GM12878 (cell line): ENCODE measurements around the gene RAPSN. TPM values are rescaled to one million over a fixed set of nuclear protein-coding genes. Genes with fewer than 3 reads are reported as not detected.

Experiments used
- ATAC-seq: fragments of 200-7000 bp; cut with Tn5 transposase; 3 replicates; pipeline ENCODE4 v1.9.1; 2020; ENCODE audit warnings: mild to moderate bottlenecking, moderate library complexity
- BruUV-seq: library from RNA; stranded (reverse); fragments of 400-500 nt; replicated peaks from 2 replicates; lab custom pipeline; 2021; lab: Mats Ljungman, UMichigan
- CTCF ChIA-PET: fragments of 300-600 bp; sonication (Branson Sonifier 250); formaldehyde crosslinking; extraction: SDS; loops from one replicate; lab custom pipeline; 2021; ENCODE audit warnings: inconsistent platforms; lab: Yijun Ruan, JAX
- POLR2A ChIA-PET: fragments of 350-600 bp; formaldehyde crosslinking; extraction: SDS; loops from one replicate; lab custom pipeline; 2021; ENCODE audit warnings: inconsistent platforms; lab: Charles Lee
- RAD21 ChIA-PET: fragments of 300-600 bp; sonication (Branson Sonifier 250); formaldehyde crosslinking; loops from one replicate; lab custom pipeline; 2023; ENCODE audit warnings: antibody characterized with exemption; ENCODE audit not compliant: unreplicated experiment; lab: Charles Lee
- SMC1A ChIA-PET: fragments of 300-600 bp; sonication (Branson Sonifier 250); formaldehyde crosslinking; loops from one replicate; lab custom pipeline; 2023; ENCODE audit not compliant: unreplicated experiment, uncharacterized antibody; lab: Charles Lee
- DNase-seq: peaks from one replicate; pipeline ENCODE4 v3.0.0-alpha.2; 2011; ENCODE audit warnings: low read depth, low spot score
- FAIRE-seq: peaks from 3 replicates; lab custom pipeline; 2011; peaks lifted over from hg19 to GRCh38; lab: Jason Lieb, UNC
- H2AFZ ChIP-seq: 2 replicates; pipeline ENCODE4 v1.6.0; 2011; ENCODE audit warnings: low read depth, low read length, control low read depth; ENCODE audit not compliant: control insufficient read depth
- H3K27ac ChIP-seq: 2 replicates; pipeline ENCODE4 v1.5.1; 2011; ENCODE audit warnings: control low read depth; ENCODE audit not compliant: control insufficient read depth, insufficient read depth
- H3K27me3 ChIP-seq, 2 experiments: replicated peaks in 1 of 2; 2 replicates each; pipeline versions ENCODE4 v1.6.0 to v1.6.1; 2011; ENCODE audit warnings: low read length in 1 of 2; ENCODE audit not compliant: control insufficient read depth in 2 of 2, insufficient read depth in 2 of 2
- H3K36me3 ChIP-seq, 2 experiments: 2 replicates each; pipeline ENCODE4 v1.5.1; 2011; ENCODE audit warnings: low read length in 1 of 2; ENCODE audit not compliant: control insufficient read depth in 2 of 2, insufficient read depth in 2 of 2
- H3K4me1 ChIP-seq: 2 replicates; pipeline ENCODE4 v1.6.1; 2011; ENCODE audit warnings: mild to moderate bottlenecking, low read length, moderate library complexity, mixed read lengths; ENCODE audit not compliant: control insufficient read depth, insufficient read depth
- H3K4me2 ChIP-seq: 2 replicates; pipeline ENCODE4 v1.6.0; 2011; ENCODE audit warnings: control low read depth; ENCODE audit not compliant: control insufficient read depth, insufficient read depth
- H3K4me3 ChIP-seq: fragments of 200-600 bp; sonication (generic); 2 replicates; pipeline ENCODE4 v1.5.1; 2016
- H3K79me2 ChIP-seq: 2 replicates; pipeline ENCODE4 v1.6.0; 2011; ENCODE audit warnings: low read length; ENCODE audit not compliant: control insufficient read depth, insufficient read depth
- H3K9ac ChIP-seq: 2 replicates; pipeline ENCODE4 v1.8.0; 2011; ENCODE audit warnings: low read length, control low read depth, mixed read lengths; ENCODE audit not compliant: control insufficient read depth, insufficient read depth
- H3K9me3 ChIP-seq: replicated peaks from 3 replicates; pipeline ENCODE4 v1.5.1; 2011; ENCODE audit warnings: mild to moderate bottlenecking, low read length; ENCODE audit not compliant: control insufficient read depth, insufficient read depth
- H4K20me1 ChIP-seq: 2 replicates; pipeline ENCODE4 v1.6.0; 2011; ENCODE audit not compliant: control insufficient read depth, insufficient read depth
- BCL11A ChIP-seq: IDR thresholded peaks from 2 replicates; pipeline ENCODE4 v1.6.1; 2011; ENCODE audit warnings: low read depth, low read length
- EZH2 ChIP-seq: IDR thresholded peaks from 2 replicates; pipeline ENCODE4 v1.6.1; 2012; ENCODE audit warnings: low read depth, mild to moderate bottlenecking, control low read depth, inconsistent platforms, low read length, borderline replicate concordance; ENCODE audit not compliant: control insufficient read depth
- RCOR1 ChIP-seq: conservative IDR thresholded peaks from 2 replicates; pipeline ENCODE4 v1.6.1; 2012; ENCODE audit warnings: low read depth, low read length, improper control_type of control experiment
- SREBF1 ChIP-seq: IDR thresholded peaks from 2 replicates; pipeline ENCODE4 v1.6.1; 2012; ENCODE audit warnings: mild to moderate bottlenecking, low read length
- SUPT20H ChIP-seq: IDR thresholded peaks from 2 replicates; pipeline ENCODE4 v1.6.1; 2011; ENCODE audit warnings: low read depth, mild to moderate bottlenecking, low read length, moderate library complexity, borderline replicate concordance; ENCODE audit not compliant: control insufficient read depth
- TARDBP ChIP-seq: IDR thresholded peaks from 2 replicates; pipeline ENCODE4 v1.6.1; 2016; ENCODE audit warnings: borderline replicate concordance
- WGBS: methylation state at CpG from one replicate; pipeline ENCODE4 v1.1.6; 2016; ENCODE audit warnings: low lambda C conversion rate; ENCODE audit not compliant: insufficient replicate concordance, insufficient coverage; ENCODE audit errors: missing lambda C conversion rate; 5-methylcytosine and 5-hydroxymethylcytosine counted together
- in situ Hi-C: fragments of 300-500 bp; cut with MboI; formaldehyde crosslinking; loops from 9 replicates; pipeline ENCODE4 v1.14.3; 2018; ENCODE audit warnings: mixed read lengths
- intact Hi-C: fragments of 100-400 bp; cut with micrococcal nuclease; formaldehyde crosslinking; loops from one replicate; pipeline ENCODE4 v1.14.2; 2022; ENCODE audit not compliant: unreplicated experiment
- polyA plus RNA-seq, 11 experiments: library from polyadenylated mRNA; depleted of rRNA in 4 of 11; unstranded in 6 of 11; stranded (reverse) in 5 of 11; fragments of >200 nt; fragmentation: Nextera tagmentation in 4 of 11; fragmentation: Illumina TruSeq in 1 of 11; extraction: Ambion mirVana in 4 of 11; extraction: Trizol in 1 of 11; gene quantifications; 1 replicate in 1 of 11; 2 replicates in 10 of 11; pipeline versions ENCODE4 v1.2.1 to v1.2.3, GENCODE V29; 2011 to 2016; ENCODE audit warnings: inconsistent platforms in 2 of 11, missing spikeins in 2 of 11, low read depth in 1 of 11
- total RNA-seq, 4 experiments: library from RNA; depleted of rRNA in 3 of 4; stranded (reverse); fragments of >200 nt in 3 of 4; fragmentation: Illumina TruSeq in 1 of 4; extraction: Trizol in 1 of 4; gene quantifications; 2 replicates each; pipeline versions ENCODE4 v1.2.1 to v1.2.3, GENCODE V29; 2013 to 2021
- TF ChIP-seq, protein P1 (sequence below): IDR thresholded peaks from 2 replicates; pipeline ENCODE4 v1.6.1; 2012; ENCODE audit warnings: mild to moderate bottlenecking, low read depth, low read length
- TF ChIP-seq, protein P2 (sequence below): fragments of 450-650 bp; IDR thresholded peaks from 2 replicates; pipeline ENCODE4 v1.6.1; 2016; ENCODE audit warnings: mild to moderate bottlenecking, moderate library complexity, borderline replicate concordance

Gene RAPSN
- total and polyA plus RNA-seq, 10 of the 15 experiments (the other 5 are each of a cell fraction or from before 2014, with no cell fraction given), result 0.08 to 0.23 (median 0.14) TPM; not detected in 6

DNA sequence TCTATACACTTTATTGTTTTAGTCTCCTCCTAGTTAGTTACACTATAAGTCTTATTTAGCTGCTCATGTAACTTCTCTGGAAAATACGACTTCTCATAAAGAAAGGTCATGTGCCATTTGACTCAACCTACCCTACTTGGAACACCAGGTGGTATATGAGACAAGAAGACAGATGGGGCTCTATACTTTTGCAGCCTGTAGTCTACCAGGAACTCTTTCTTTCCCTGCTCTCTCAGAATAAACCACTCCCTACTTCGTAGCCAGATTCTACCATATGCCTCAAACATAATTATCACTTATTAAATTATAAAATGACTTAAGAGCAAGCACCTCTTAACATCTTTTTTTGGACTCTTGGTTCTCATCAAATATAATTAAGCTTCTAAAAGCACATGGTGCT lies 38.5 kb upstream of the RAPSN start:
- Histone ChIP-seq H3K9me3 (no peaks in the 10 kb centered on the region), H2AFZ (no peak overlapping the region), H3K4me1 (no peaks in the 10 kb centered on the region), H3K36me3 (peaks cover 10 to 32% of the 10 kb centered on the region in 2 experiments), H3K27ac (no peak overlapping the region), H3K79me2 (peaks cover 5% of the 10 kb centered on the region), H3K4me3 (no peak overlapping the region), H4K20me1 (no peaks in the 10 kb centered on the region), H3K9ac (no peak overlapping the region), H3K4me2 (no peak overlapping the region), H3K27me3 (no peaks in the 10 kb centered on the region)
- in situ Hi-C loops, result no loop called here
- no TSS peak for BruUV-seq
- FAIRE-seq (no peak), DNase-seq (no peak), ATAC-seq (no peak)
- TF ChIP-seq RCOR1 (no peak), EZH2 (no peak), BCL11A (no peak), SUPT20H (no peak), TARDBP (no peak), SREBF1 (no peak)
- TF ChIP-seq, protein P1, sequence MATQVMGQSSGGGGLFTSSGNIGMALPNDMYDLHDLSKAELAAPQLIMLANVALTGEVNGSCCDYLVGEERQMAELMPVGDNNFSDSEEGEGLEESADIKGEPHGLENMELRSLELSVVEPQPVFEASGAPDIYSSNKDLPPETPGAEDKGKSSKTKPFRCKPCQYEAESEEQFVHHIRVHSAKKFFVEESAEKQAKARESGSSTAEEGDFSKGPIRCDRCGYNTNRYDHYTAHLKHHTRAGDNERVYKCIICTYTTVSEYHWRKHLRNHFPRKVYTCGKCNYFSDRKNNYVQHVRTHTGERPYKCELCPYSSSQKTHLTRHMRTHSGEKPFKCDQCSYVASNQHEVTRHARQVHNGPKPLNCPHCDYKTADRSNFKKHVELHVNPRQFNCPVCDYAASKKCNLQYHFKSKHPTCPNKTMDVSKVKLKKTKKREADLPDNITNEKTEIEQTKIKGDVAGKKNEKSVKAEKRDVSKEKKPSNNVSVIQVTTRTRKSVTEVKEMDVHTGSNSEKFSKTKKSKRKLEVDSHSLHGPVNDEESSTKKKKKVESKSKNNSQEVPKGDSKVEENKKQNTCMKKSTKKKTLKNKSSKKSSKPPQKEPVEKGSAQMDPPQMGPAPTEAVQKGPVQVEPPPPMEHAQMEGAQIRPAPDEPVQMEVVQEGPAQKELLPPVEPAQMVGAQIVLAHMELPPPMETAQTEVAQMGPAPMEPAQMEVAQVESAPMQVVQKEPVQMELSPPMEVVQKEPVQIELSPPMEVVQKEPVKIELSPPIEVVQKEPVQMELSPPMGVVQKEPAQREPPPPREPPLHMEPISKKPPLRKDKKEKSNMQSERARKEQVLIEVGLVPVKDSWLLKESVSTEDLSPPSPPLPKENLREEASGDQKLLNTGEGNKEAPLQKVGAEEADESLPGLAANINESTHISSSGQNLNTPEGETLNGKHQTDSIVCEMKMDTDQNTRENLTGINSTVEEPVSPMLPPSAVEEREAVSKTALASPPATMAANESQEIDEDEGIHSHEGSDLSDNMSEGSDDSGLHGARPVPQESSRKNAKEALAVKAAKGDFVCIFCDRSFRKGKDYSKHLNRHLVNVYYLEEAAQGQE, result no peak
- TF ChIP-seq, protein P2, sequence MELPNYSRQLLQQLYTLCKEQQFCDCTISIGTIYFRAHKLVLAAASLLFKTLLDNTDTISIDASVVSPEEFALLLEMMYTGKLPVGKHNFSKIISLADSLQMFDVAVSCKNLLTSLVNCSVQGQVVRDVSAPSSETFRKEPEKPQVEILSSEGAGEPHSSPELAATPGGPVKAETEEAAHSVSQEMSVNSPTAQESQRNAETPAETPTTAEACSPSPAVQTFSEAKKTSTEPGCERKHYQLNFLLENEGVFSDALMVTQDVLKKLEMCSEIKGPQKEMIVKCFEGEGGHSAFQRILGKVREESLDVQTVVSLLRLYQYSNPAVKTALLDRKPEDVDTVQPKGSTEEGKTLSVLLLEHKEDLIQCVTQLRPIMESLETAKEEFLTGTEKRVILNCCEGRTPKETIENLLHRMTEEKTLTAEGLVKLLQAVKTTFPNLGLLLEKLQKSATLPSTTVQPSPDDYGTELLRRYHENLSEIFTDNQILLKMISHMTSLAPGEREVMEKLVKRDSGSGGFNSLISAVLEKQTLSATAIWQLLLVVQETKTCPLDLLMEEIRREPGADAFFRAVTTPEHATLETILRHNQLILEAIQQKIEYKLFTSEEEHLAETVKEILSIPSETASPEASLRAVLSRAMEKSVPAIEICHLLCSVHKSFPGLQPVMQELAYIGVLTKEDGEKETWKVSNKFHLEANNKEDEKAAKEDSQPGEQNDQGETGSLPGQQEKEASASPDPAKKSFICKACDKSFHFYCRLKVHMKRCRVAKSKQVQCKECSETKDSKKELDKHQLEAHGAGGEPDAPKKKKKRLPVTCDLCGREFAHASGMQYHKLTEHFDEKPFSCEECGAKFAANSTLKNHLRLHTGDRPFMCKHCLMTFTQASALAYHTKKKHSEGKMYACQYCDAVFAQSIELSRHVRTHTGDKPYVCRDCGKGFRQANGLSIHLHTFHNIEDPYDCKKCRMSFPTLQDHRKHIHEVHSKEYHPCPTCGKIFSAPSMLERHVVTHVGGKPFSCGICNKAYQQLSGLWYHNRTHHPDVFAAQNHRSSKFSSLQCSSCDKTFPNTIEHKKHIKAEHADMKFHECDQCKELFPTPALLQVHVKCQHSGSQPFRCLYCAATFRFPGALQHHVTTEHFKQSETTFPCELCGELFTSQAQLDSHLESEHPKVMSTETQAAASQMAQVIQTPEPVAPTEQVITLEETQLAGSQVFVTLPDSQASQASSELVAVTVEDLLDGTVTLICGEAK, result no peak
- CTCF ChIA-PET, result interaction anchor here (1.8 to 2.1 kb wide), 2 partner anchors 11 to 66 kb away, joined by 3 to 8 read pairs; partner anchors contain the start of gene CELF1
- SMC1A ChIA-PET, result interaction anchor here (0.5 to 2.0 kb wide), 5 partner anchors 16 to 1355 kb away, joined by 3 to 5 read pairs (median 3); no protein-coding TSS in a partner anchor
- POLR2A ChIA-PET, result no interaction called here
- intact Hi-C loops, result no loop called here
- RAD21 ChIA-PET, result interaction anchor here (1.0 kb wide), 1 partner anchor 23 kb away, joined by 3 read pairs; no protein-coding TSS in a partner anchor
- 98% methylated on average over 2 of the region's 2 CpGs for WGBS
